Left lobe of liver (tissue), 2 donors: ENCODE results near the gene LINGO4. TPM values are rescaled to one million over a fixed set of nuclear protein-coding genes. Genes with fewer than 3 reads are reported as not detected.

Experiments used
- ATAC-seq: fragments of 200-7000 bp; cut with Tn5 transposase; one replicate; pipeline ENCODE4 v1.9.1; 2020; ENCODE audit warnings: mild to moderate bottlenecking, moderate library complexity
- DNase-seq: peaks from one replicate; pipeline ENCODE4 v3.0.0-alpha.2; 2020; ENCODE audit warnings: low spot score
- total RNA-seq: library from RNA; stranded (reverse); gene quantifications from one replicate; pipeline ENCODE4 v1.2.1, GENCODE V29; 2021
- donor health status: DM: no; HTN: no; CAD: no; lungs with moderate emphysema.
- donor health status: DM: no; HTN: yes; CAD: no.

The LINGO4 gene
- 0.15 TPM for total RNA-seq

DNA sequence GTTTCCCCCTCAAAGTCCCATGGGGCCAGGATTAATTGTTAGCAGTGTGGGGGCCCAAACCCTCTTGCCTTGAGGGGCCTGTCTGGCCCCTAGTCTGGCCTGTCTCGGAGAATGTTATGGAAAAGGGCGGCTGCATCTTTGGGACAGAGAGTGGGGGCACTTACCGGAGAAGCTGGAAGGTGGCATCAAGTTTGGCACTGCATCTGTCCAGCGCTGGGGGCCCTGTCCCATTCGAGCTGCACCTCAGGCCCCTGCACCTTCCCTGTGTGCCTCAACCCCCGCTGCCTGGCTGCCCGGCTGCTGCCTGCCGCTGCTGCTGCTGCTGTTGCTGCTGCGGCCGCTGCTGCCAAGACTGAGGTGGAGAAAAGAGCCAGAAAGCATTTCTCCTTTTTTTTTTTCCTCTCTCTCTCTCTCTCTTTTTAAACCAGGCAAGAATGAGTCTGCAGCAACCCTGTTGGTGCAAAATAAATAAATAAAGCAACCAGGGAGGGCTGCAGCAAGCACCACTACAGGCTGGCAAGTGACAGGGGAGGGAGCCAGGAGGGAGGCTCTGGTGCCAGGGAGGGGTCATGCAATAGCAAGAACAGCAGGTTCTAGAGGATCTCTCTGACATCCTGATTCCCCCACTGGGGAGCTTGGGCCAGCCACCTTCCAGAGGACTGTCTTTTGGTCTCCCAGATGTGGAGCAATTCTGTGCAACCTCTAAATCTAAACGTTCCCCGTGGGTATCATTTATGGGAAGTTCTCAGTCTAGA is at the start of gene LINGO4:
LINGO4 (minus strand) TSS at position 354 of the 755 bp plus-strand sequence. CDS start 2,715 bp downstream, outside the sequence.
- no peak for DNase-seq
- ATAC-seq, result peak; percentile 44

DNA sequence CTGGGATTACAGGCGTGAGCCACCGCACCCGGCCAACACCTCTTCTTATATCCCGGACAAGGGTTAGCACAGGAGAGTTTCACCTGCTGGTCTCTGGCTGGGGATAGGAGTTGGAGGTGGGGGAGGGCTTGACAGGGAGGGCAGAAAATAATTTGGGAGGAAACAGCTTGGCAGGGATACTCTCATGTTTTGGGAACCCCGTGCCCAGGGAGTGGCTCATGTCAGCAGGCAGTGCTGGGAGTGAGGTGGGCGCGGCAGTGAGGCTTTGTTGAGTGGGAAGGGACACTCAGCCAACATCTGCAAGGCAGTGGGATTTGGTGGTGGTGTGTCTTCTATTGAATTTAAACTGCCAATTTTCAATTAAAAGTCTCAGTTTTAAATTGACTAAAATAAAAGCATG is 49.4 kb upstream of the LINGO4 start:
- ATAC-seq (no peak), DNase-seq (no peak)

GRCh38 chr1:151853411-151853943 is 48.3 kb upstream of the LINGO4 start, which contains the start of gene THEM5:
THEM5 (minus strand) TSS chr1:151853712; CDS start chr1:151853565, 147 bp downstream.
- DNase-seq (no peak), ATAC-seq (no peak)

- no peak for ATAC-seq
- DNase-seq, result peak; percentile 16
Measured at GRCh38 chr1:151852733-151853132, 47.5 kb upstream of the LINGO4 start.

DNA sequence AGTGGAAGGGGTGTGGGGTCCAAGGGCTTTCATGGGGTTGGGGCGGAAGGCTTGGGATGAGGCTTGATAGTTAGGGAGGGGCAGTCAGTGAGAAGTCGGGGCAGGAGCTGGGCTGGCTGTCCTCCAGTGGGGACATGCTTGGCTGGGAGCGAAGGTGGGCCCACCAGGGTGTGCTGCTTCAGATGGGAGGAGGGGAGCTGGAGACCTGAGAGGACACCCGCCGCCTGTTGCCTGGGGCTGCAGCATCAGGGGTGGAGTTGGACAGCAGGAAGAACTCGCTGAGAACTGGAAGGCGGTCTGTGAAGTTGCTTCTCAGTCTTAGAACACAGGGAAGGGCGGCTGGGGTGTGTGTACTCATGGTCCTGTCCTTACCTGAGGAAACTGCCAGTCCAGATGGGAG is 46.7 kb upstream of the LINGO4 start:
- DNase-seq, result peak; percentile 34
- no peak for ATAC-seq

- no peak for ATAC-seq
Measured at GRCh38 chr1:151849871-151850270, 44.7 kb upstream of the LINGO4 start.

GRCh38 chr1:151849126-151849525 is 43.9 kb upstream of the LINGO4 start:
- ATAC-seq, result no peak
- DNase-seq, result no peak

More at GRCh38 chr1:151849871-151850270, 44.7 kb upstream of the LINGO4 start:
- DNase-seq, result no peak

DNA sequence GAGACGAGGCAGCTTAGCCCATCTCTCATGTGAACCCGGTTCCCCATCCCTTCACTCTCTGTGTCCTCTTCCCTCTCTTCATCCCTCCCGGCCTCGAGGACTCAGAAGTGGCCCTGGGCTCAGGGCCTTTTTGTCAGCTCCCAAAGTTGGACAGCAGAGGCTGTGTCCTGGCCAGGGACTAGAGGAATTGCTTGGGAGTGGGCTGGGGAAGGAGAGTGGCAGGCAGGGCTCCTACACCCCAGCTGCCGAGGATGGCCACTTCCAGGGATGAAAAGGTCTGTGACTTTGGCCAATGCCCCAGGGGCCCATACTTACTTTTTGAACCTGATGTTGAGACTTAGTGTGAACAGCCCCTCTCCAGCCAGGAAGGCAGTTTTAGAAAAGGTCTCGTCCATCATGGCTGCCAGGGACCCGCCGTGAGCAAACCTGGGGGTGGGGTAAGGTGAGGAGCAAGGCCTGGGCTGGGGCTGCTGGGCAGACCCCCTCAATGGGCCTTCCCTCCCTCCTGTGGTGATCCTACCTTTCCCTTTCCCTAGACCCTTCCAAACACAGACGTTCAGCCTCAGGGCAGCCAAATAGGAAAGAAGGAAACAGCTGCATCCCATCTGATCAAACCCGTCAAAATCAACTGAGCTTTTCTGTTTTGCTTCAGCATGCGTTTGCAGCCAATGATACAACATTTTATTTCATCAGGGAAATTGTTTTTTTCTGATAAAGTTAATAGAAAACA is 42.8 kb upstream of the LINGO4 start:
- ATAC-seq (no peak), DNase-seq (no peak)

- DNase-seq (no peak), ATAC-seq (no peak)
Measured at GRCh38 chr1:151846686-151847237, 41.5 kb upstream of the LINGO4 start.

- no peak for DNase-seq
- no peak for ATAC-seq
Measured at GRCh38 chr1:151846062-151846568, 40.9 kb upstream of the LINGO4 start.

DNA sequence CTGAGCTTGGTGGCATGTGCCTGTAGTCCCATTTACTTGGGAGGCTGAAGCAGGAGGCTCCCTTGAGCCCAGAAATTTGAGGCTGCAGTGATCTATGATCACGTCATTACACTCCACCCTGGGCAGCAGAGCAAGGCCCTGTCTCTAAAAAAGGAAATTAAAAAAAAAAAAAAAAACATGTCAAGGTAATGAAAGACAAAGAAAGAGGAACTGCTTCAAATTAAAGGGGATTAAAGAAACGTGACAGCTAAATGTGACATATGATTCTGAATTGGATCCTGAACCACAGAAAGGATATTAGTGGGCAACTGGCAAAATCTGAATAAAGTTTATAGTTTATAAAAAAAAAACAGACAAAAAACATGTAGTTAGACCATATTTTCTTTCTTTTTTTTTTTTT is 38.2 kb upstream of the LINGO4 start:
- ATAC-seq (no peak), DNase-seq (no peak)

- ATAC-seq (no peak), DNase-seq (no peak)
Measured at GRCh38 chr1:151841141-151841540, 35.9 kb upstream of the LINGO4 start.

GRCh38 chr1:151840421-151840820 is 35.2 kb upstream of the LINGO4 start:
- ATAC-seq (no peak), DNase-seq (no peak)

DNA sequence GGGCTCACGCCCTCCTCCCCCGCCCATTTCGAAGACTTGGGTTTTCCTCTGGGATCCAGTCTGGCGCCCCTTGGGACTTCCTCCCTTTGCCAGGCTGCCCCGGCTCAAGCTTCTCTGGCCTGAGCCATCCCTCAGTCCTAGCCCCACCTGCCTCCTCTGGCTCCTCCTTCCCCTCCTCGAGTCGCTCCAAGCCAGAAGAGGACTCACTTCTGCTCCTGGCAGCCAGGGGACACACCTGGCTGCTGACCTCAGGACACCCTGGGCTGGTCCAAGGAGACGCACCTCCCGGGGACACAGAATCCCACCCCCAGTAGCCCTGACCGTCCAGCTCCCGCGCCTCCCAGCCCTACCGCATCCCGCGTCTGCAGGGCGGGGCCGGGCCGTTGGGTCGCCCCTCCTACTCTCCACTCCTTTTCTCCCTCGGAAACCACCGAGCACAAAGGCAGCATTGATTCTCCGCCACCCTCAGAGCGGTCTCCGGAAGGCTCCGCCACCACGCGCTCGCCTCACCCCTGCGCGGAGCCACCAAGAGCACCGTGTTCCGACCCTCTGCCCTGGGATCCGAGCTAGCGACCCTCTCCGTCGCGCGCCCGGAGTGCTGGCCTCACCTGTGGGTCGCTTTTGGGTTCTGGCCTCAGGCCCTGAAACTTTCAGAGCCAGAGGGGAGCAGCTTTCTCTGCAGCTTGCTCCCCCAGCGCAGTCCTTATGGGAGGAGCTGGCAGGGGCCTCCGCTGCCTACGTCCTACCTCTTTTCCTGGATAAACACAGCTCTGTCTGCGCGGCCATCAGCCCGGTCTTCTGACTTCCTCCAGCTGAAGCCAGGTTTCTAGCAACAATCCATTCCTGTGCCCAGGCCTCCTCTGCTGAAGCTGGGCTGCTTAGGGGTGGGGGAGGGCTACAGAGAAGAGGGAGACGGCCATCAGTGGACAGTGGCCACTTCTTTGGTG is 34.5 kb upstream of the LINGO4 start, which contains the start of gene C2CD4D:
C2CD4D (minus strand) TSS at position 364 of the 947 bp plus-strand sequence. CDS start 831 bp downstream, outside the sequence.
- DNase-seq (peak; percentile 46), ATAC-seq (no peak)

- DNase-seq (no peak), ATAC-seq (no peak)
Measured at GRCh38 chr1:151839082-151839412, 33.8 kb upstream of the LINGO4 start.

DNA sequence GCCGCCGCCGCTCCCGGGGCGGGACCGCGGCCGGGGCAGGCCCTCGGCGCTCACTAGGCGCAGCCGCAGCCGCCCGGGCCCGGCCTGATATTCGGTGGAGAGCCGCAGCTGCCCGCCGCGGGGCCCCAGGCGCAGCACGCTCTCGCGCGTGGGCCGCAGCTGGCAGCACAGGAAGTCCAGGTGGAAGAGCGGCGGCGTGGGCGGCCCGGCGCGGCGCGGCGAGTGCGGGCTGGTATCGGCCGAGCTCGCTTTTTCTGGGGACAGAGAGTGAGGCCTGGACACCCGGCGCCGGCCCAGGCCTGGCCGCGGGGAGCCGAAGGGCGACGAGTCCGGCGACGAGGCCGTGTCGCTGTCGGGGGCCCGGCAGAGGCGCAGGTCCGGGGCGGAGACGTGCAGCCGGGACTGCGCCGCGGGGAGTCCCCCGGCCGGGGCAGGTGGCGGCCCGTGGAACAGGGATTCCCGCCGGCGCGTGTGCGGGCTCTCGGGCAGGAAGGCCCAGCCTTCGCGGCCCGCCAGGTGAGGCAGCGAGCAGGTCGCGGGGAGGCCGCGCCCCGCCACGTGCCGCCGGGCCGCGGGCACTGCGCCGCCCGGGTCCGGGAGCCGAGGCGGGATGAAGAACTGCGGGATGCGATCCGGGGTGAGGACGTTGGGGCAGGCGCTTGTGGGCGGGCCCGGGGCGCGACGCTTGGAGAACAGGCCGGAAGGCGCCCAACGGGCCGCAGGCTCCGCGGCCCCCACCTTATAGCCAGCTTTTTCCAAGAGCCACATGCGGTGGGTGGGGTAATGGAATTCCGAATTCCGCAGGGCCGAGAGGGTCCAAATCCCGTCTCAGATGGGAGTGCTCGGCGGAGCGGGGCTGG is 33.2 kb upstream of the LINGO4 start:
- ATAC-seq (peak; percentile 52), DNase-seq (no peak)

GRCh38 chr1:151837884-151838221 is 32.6 kb upstream of the LINGO4 start:
- ATAC-seq (no peak), DNase-seq (peak; percentile 47)

DNA sequence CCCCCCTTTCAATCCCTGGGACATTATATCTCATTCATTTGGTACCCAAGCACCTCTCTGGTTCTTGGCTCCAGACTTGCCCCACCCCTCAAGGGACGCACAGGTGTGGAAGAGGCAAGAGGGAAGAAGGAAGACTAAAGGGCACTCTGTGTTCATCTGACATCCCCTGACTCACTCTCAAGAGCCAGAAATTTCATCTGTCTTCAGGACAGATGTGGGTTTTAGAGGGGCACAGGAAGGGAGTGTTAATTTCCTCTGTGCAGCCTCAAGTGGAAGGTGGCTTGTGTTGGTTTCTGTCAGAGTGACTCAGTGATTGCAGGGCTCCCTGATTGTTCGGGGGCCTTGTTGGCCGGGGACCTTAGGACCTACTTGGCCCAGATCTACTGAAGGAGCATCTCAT is 32.0 kb upstream of the LINGO4 start:
- ATAC-seq (no peak), DNase-seq (no peak)

DNA sequence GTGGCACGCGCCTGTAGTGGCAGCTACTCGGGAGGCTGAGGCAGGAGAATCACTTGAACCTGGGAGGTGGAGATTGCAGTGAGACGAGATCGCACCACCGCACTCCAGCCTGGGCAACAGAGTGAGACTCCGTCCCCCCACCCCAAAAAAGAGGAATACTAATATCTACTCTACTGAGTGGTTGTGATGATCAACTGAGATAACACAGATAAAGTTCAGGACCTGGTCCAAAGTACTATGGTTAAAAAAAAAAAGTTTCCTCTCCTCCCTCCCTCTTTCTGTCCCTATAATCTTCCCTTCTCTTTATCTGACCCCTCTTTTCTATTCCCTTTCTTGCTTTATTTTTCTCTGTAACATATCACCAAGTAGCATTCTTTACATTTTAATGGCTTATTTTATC is 30.4 kb upstream of the LINGO4 start:
- no peak for ATAC-seq

More for the DNA sequence above, 30.4 kb upstream of the LINGO4 start:
- DNase-seq, result no peak
